ENCODE results near the gene CCDC188. TPM values are rescaled to one million over a fixed set of nuclear protein-coding genes. Genes with fewer than 3 reads are reported as not detected.

The CCDC188 gene
- total RNA-seq, 4 donors from 2014 or later = 2.1 TPM; not detected in 3

DNA sequence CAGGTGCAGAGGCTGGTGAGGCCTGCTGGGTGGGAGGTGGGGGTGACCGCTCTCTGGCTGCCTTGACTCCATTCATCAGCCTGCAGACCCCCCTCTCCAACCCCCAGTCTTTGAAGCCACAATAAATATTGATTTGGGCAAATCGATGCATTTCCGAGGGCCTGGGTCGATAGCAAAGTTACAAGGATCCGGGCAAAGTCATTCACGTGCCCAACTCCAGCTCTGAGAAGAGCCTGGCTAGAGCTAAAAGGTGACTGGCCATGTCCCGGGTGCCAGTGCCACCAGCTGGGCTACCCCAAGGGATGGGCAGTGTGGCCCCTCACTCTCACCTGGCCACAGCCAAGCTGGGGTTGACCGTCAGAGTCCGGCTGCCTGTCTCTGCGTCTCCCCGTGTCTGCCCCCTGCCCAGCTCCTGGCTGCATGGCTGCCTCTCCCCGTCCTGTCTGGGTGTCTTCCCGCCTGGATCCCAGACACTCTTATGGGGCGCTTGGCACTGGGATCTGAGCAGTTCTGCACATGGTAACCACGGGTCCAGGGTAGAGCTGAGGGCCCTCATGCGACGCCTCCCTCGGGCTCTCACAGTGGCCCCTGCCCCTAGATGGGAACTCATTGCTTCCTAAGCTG is 46.7 kb upstream of the CCDC188 start:
- H3K27me3 ChIP-seq = peaks cover 0 to 18% (median 0%) of the 10 kb centered on the region in 4 donors
- TF ChIP-seq CTCF (IDR thresholded peaks at IDR 0.05) (no peak), POLR2A (IDR thresholded peaks at IDR 0.05) (no peak)
- no peaks in the 10 kb centered on the region for H3K36me3 ChIP-seq
- no peak for DNase-seq
- no peak overlapping the region for H3K27ac ChIP-seq
- H3K4me1 ChIP-seq = no peaks in the 10 kb centered on the region
- WGBS, 2 donors = 78 to 89% methylated on average over 12 to 14 of the region's 18 CpGs
- no peaks in the 10 kb centered on the region for H3K9me3 ChIP-seq
- no peak overlapping the region for H3K4me3 ChIP-seq
- intact Hi-C loops (cut with DNase I) = no loop called here

DNA sequence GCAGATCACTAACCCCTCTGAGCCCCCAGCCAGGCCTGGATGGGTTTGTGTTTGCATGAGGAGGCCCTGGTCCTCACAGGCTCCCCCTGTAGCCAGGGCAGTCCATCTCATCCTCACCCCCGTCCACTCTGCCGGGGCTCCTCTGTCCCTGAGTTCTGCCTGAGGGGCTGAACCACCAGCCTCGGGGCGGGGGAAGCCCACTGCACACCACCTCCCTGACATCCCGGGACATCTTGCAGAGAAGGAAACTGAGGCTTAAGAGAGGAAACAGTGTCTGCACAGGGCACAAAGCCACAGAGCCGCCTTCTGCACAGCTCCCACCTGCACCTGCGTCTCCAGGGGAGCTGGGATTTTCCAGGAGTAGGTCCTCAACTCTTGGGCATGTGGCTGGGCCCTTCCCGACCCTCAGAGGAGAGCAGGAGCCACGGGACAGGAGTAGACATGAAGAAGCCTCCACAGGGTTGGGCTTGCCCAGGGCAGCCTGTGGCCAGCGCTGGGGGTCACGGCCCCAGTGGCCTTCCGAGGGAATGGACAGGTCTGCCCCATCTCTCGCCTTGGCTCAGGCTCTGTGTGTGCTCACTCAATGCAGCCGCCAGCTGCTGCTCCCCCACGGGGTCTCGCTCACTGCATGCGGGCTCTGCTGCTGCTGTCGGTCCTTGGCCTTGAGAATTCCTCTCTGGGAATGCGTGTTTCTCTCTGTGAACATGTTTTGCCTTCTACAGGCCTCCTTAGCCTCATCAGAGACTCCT is 45.4 kb upstream of the CCDC188 start:
- WGBS, 2 donors = 76 to 100% methylated on average over 1 to 3 of the region's 19 CpGs
- Histone ChIP-seq H3K4me3 (no peak overlapping the region), H3K36me3 (no peaks in the 10 kb centered on the region), H3K4me1 (no peaks in the 10 kb centered on the region), H3K9me3 (no peaks in the 10 kb centered on the region), H3K27me3 (peaks cover 0 to 8% (median 0%) of the 10 kb centered on the region in 4 donors), H3K27ac (no peak overlapping the region)
- intact Hi-C loops (cut with DNase I) = no loop called here
- no peak for DNase-seq
- TF ChIP-seq POLR2A (IDR thresholded peaks at IDR 0.05) = no peak
- TF ChIP-seq CTCF (IDR thresholded peaks at IDR 0.05) = no peak

- no peaks in the 10 kb centered on the region for H3K4me1 ChIP-seq
- H3K9me3 ChIP-seq = no peaks in the 10 kb centered on the region
- no peak overlapping the region for H3K4me3 ChIP-seq
- H3K27me3 ChIP-seq = peaks cover 0 to 8% (median 0%) of the 10 kb centered on the region in 4 donors
- no peak overlapping the region for H3K27ac ChIP-seq
- WGBS, 2 donors = 60 to 73% methylated on average over 1 to 3 of the region's 15 CpGs
- intact Hi-C loops (cut with DNase I) = no loop called here
- DNase-seq = no peak
- no peak for TF ChIP-seq CTCF (IDR thresholded peaks at IDR 0.05)
- TF ChIP-seq POLR2A (IDR thresholded peaks at IDR 0.05) = no peak
- no peaks in the 10 kb centered on the region for H3K36me3 ChIP-seq
Observed at GRCh38 chr22:20194681-20195593, 44.1 kb upstream of the CCDC188 start.

DNA sequence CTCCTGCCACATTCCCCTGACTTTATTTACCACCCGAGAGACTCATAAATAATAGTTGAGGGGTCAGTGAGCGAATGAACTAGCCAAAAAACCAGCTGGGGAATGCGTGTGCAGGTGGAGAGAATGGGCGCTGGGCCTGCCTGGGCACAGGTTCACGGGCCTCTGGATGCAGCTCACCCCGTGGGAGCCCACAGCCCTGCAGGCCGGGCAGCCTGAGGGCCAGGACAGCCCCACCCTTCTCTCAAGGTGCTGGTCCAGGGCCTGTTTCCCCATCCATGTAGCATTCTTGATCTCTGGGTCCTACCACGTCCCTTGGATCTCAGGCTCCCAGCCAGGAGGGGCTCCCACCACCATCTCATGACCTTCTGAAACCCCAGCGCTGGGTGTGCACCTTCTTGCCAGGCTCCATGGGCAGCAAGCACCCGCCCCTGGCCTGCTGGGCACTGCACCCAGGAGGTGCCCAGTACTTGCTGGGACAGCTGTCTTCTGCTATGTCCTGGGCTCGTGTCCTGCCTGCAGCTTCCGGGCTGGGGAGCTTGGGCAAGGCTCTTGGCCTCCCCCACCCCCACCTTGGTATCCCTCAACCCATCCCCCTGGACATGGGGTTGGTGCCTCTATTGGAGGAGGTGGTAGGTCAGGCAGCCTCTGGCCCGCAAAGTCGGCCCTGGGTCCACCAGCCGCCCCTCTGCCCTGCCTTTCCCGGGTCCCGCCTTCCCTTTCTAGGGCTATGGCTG is 43.1 kb upstream of the CCDC188 start:
- Histone ChIP-seq H3K27me3 (peaks cover 0 to 5% (median 0%) of the 10 kb centered on the region in 4 donors), H3K36me3 (no peaks in the 10 kb centered on the region), H3K4me3 (no peak overlapping the region), H3K27ac (no peak overlapping the region), H3K9me3 (no peaks in the 10 kb centered on the region), H3K4me1 (no peaks in the 10 kb centered on the region)
- DNase-seq = no peak
- TF ChIP-seq CTCF (IDR thresholded peaks at IDR 0.05) (no peak), POLR2A (IDR thresholded peaks at IDR 0.05) (no peak)
- 47% methylated on average over 4 of the region's 17 CpGs; no CpG with 5 or more reads in 1 of the 2 donors for WGBS, 2 donors
- intact Hi-C loops (cut with DNase I) = no loop called here
